HG03097 (cell line): ENCODE results near the gene BABAM2.

Experiments used
- ATAC-seq: cut with Tn5 transposase; IDR thresholded peaks from one replicate; pipeline ENCODE4 v1.9.1; 2021; ENCODE audit not compliant: unreplicated experiment, low FRiP score

Gene BABAM2

GRCh38 chr2:28263690-28264089 lies 373.2 kb downstream of the BABAM2 start:
- no peak for ATAC-seq

GRCh38 chr2:28267282-28267681 lies 376.8 kb downstream of the BABAM2 start:
- ATAC-seq, result no peak

DNA sequence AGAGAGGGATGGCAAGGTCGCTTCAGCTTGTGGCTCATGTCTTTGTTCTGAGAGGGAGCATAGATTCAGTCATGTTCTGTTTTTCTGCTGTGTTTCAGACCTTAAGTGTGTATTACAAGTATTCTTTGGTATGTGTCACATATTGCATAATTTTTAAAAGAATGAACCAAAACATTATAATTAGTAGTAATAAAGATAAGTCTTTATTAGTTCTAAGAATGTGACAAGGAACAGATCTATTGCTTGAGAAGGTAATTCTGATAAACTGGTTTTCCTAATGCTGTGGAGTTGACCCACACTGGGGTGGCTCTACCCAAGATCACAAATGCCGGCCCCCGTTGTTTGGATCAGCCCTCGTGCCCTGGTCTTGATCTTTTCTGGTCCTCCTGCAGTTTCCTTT lies 377.9 kb downstream of the BABAM2 start:
- ATAC-seq, result no peak

DNA sequence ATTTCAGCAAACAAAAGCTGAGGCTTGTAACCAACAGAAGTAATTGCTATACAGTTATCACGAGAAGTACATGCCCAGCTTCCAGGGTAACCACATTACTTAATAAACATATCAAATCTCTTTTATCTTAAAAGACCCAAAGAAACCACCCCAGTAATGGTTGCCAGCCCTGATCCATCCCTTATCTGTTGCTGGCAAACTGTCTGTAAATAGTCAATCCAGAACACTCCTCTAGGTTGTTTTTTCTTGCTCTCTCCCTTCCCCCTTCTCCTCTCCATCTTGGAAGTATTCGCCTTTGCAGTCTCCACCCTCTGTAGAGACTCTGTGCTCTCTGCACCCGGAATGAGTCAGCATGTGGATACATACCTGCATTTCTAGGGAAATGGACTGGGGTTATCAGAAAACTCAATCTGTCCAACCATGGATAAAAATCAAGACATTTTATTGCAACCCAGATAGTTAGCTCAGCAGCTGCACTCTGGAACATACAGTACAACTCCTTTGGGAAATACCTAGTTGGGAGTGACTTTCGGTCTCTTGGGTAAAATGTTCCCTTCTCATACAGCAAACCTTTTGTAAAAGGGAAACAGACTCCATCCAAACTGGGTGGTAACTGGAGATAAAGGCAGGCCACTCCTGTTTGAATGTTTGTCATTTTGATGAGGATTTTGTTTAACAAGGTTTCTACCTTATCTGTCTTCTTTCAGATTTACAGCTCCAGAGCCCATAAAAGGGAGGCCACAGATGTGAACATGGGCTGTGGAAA lies 378.7 kb downstream of the BABAM2 start:
- ATAC-seq, result no peak

DNA sequence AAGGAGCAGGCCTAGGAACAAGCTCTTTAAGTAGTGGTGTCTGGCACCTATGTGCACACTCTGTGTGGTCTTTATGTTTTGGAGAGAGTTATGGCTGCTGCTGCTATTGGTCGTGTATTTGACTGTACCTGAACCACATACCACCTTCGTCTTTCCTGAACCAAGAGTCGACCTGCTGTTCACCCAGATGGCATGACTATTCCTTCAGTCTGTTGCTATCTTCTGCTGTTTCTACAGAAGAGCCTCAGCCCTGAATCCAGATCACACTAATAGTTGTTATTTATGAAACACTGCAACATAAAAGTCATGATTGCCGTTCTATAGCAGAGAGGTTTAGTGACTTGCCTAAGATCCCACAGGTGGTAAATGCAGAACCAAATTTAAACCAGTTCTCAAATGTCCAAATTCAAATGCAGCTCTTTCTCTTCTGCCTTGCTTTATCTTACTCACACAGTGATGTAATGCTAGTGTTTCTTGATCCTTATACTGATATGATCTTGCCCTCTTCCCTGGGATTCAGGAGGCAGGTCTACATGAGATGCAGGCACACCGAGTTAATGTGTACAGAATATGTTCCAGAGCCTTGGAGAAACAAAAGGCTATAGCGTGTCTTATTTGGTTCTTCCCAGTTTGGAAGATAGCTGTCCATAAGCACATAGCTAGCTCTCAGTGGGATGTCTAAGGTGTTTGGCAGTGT lies 380.1 kb downstream of the BABAM2 start:
- ATAC-seq, result no peak

DNA sequence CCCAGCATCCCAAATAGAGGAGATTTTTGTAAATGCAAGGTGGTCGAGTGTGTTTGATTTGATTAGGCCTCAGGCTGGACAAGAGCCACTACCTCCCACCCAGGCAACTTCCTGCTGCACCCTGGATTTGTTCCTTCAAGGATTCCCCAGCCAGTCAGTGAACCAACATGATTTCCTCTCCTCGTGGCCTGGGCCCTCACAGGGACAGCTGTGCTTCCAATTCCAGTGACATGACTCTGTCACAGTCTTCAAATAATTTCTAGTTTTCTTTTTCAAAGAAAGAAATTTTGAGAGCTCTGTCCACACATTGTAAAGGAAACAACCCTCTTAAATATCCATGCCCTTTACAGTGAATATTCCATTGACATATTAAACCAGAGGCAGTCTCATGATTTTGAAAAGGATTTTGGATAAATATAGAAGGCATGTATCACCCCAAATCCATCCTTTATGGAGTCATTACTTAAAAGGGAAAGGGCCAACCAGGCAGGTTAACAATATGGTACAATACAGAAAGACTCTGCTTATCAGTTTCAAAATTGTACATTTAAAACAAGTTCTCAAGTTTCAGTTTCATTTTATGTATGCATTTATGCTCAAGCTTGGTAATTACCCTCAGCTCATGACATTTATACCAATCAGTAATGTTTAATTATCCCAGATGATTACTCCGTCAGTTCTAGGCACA lies 380.8 kb downstream of the BABAM2 start:
- ATAC-seq, result no peak

GRCh38 chr2:28271919-28272250 lies 381.4 kb downstream of the BABAM2 start:
- no peak for ATAC-seq

- ATAC-seq, result no peak
These were observed 383.2 kb downstream of the BABAM2 start for GRCh38 chr2:28273751-28274150.

DNA sequence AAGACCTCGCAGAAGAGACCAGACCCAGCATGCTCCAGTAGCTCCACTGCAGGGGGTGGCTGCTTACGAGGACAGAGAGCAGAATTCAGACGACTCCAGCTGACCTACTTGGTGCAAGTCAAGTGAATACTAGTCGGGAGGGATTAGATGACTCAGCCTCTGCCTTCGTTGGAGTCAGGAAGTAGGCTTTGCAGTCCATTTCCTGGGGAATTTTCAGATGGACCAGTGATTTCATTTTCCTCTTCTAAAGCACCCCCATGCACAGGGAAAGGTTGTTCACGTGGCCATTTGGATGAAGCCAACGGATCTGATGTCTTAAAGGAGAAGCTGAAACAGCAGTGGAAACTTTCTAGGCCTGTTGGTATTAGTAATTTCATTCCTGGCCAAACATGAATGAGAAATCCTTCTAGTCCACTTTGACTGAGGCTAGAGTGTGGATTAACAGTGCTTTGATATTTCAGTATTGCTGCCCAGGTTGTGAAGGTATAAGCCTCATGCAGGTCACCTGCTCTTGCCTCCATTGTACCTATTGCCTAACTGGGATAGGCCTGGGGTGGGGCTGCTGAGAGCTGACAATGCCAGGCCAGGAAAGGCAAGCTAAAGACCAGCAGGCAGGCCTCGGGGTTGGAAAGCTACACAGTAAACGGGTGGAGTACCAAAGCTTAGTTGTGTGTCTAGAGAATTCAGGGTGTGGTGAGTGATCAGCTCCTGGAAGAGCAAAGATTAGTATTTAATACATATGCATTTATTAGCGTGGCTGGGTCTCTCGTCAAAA lies 384.6 kb downstream of the BABAM2 start:
- ATAC-seq, result no peak

DNA sequence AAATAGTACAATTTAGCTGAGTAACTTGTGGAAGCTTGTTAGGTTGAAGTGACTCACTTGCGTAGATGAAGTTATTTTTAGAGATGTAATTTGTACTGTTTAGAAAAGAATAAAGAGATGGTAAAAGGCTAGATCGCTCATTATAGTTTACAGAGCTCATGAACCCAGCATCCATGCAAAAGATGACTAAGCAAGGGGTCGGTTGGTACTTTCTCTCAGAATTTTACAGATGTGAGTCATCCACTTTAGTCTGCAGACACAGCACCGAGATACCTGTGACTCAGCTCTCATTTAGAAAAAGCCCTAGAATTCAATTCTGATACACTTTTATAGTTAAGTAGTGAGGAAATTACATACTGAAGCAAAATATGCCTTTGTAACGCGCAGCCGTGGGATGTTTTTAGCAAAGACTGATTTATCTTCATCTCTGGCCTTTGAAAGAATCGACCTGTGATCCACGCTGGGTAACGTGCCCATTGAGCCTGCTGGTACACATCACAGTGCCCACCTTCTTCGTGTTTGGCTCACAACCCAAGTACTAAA lies 385.6 kb downstream of the BABAM2 start:
- ATAC-seq, result no peak

DNA sequence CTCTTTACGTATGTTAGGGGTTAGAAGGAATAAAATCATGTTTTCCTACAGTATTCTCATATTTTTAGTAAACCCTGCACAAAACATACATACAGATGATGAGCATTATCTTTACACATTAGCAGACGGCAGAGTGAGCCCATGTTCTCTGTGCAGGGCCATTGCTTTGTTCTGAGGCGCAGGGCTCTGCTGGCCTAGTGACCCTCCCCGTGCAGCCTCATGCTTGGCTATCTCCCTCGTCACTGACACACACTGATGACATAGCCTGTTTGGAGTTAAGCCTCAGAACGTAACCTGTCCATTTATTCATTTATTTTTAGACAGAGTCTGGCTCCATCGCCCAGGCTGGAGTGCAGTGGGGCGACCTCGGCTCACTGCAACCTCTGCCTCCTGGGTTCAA lies 386.3 kb downstream of the BABAM2 start:
- no peak for ATAC-seq

DNA sequence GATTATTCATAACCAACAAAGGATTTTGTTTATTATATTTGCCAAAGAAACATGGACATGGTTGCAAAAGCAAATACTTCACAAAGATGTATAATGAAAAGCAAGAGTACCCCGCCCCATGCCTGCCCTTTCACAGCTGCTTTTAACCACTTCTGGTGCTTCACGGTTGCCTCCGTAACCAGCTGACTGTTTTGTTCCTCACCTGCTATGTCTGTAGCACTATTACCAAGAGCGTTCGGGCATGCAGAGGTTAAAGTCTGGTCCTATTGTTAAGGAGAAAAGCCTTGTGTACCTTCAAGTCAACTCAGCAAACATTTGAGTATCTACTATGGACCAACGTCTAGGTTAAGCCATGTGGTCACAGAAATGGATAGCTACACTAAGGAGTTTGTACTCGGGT lies 386.9 kb downstream of the BABAM2 start:
- ATAC-seq, result no peak

DNA sequence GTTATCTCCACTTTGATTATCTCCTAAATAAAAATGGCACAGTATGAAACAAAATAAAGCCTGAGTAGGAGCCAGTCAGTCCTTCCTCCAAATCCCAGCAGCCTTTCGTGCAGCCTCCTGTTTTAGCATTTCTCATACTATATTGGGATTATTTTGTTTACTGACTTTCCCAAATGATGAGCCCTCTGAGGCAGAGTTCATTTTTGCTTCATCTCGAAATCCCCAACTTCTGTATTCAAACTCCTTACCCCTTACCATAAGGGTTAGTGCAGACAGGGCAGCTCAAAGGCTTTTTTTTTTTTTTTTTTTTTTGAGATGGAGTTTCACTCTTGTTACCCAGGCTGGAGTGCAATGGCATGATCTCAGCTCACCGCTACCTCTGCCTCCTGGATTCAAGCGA lies 388.8 kb downstream of the BABAM2 start:
- no peak for ATAC-seq

GRCh38 chr2:28280619-28281018 lies 390.1 kb downstream of the BABAM2 start:
- ATAC-seq, result no peak

DNA sequence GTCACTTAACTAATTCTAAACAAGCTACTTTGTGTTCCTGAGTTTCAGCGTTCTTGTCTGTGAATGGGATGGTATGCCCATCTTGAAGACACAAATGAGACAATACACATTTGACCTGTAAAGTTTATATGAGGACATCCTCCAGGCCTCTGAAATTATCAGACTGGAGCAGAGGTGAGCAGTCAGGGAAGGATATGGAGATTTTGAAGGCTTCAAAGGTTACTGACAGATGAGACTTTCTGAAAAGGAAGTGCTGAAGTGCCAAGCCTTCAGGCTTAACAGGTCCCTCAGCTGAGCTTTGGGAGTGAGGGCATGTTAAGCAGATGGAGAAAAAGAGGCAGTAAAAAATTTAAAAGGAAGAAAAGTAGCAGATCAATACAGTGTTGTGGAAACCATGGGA lies 391.2 kb downstream of the BABAM2 start:
- no peak for ATAC-seq

- no peak for ATAC-seq
These were observed 391.7 kb downstream of the BABAM2 start for GRCh38 chr2:28282248-28282647.

DNA sequence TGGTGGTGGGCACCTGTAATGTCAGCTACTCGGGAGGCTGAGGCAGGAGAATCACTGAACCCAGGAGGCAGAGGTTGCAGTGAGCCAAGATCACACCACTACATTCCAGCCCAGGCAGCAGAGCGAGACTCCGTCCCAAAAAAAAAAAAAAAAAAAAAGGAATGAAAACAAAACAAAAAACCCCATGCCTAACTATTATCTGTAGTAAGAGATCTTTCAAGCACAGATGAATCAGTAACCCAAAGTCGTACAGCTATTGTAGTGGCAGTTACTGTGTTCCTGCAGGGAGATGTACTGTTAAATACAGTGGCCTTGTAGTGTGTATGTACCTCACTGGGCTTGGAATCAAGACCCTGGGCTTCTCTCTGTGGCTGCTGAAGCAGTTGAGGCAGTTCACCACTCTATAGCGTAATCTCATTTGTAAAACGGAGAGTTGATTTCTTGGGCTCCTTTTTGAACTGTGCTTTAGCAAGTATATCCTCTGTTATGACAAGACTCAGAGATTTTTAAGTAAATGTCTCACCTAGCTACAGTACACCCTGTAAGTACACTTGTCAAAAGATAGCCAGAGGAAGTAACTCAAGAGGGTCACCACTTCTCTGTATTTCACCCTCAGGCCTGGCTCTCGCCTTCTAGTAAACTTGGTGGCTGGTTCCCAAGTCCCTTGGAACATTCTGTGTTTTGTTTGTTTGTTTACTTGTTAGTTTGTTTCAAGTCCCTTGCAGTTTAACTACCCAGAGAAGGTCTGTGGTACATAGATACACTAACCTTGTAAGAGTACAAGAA lies 392.5 kb downstream of the BABAM2 start:
- no peak for ATAC-seq

DNA sequence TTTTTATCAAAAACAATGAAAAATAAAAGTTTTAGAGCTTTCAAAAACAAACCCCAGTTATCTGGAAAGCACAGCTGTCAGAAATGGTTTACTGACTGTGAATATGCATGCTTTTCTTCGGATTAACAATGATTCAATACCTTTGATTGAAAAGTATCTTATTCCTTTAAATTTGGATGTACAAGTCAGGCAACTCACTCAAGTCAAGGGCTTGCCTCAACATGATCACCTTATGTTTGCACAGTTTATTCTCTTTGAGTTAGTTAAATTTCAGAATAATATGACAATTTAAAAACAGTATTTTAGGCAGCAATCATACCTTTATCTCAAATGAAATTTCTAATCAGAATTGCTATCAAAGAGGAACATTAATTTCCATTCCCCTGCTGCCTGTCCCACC lies 393.3 kb downstream of the BABAM2 start:
- no peak for ATAC-seq

- no peak for ATAC-seq
These were observed 396.1 kb downstream of the BABAM2 start for GRCh38 chr2:28286678-28287077.
